ENCODE measurements around the gene MX2. TPM values are rescaled to one million over a fixed set of nuclear protein-coding genes. Genes with fewer than 3 reads are reported as not detected.

Gene MX2
- total RNA-seq, 2 experiments from 2014 or later, result 3.5 to 10.4 TPM

DNA sequence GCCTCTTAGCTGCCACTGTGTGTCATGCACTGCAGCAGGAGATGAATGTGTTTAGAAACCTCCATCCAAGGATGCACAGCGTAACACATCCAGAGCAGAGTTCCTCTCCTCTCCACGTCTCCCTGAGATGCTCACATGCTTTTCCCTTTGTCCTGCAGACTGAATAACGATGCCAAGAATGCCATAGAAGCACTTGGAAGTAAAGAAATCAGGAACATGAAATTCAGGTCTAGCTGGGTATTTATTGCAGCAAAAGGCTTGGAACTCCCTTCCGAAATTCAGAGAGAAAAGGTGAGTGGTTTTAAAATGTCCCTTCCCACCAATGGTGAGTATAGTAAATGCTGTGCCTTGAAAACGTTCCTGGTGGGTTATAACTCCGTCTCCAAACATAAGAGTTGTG lies 13.4 kb upstream of the MX2 start:
- H3K79me2 ChIP-seq (ENCODE audit: insufficient read depth, low read depth, low read length), result no peaks in the 10 kb centered on the region
- no peak overlapping the region for H3K27ac ChIP-seq (ENCODE audit: low read depth, low read length, poor library complexity, severe bottlenecking)
- ChIA-PET POLR2A (interaction anchor here (0.7 kb wide), 1 partner anchor 21 kb away, joined by 3 read pairs; no protein-coding TSS in a partner anchor), CTCF (ENCODE audit: unreplicated experiment) (no interaction called here)
- no peak overlapping the region for H2AFZ ChIP-seq (ENCODE audit: low read length)
- H3K9me2 ChIP-seq (ENCODE audit: insufficient read depth, low read length), result peaks cover 5% of the 10 kb centered on the region; the same call in 1 of the 2 replicates
- DNase-seq (ENCODE audit: low spot score), result no peak
- H3K4me1 ChIP-seq (ENCODE audit: insufficient read depth, low read length, poor library complexity, severe bottlenecking), result no peaks in the 10 kb centered on the region
- H3K4me3 ChIP-seq (ENCODE audit: low read depth, low read length, poor library complexity, severe bottlenecking), result no peak overlapping the region
- BruUV-seq (replicated peaks), result no TSS peak
- TF ChIP-seq, protein P1, sequence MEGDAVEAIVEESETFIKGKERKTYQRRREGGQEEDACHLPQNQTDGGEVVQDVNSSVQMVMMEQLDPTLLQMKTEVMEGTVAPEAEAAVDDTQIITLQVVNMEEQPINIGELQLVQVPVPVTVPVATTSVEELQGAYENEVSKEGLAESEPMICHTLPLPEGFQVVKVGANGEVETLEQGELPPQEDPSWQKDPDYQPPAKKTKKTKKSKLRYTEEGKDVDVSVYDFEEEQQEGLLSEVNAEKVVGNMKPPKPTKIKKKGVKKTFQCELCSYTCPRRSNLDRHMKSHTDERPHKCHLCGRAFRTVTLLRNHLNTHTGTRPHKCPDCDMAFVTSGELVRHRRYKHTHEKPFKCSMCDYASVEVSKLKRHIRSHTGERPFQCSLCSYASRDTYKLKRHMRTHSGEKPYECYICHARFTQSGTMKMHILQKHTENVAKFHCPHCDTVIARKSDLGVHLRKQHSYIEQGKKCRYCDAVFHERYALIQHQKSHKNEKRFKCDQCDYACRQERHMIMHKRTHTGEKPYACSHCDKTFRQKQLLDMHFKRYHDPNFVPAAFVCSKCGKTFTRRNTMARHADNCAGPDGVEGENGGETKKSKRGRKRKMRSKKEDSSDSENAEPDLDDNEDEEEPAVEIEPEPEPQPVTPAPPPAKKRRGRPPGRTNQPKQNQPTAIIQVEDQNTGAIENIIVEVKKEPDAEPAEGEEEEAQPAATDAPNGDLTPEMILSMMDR (conservative IDR thresholded peaks at IDR 0.05; ENCODE audit: low read length), result no peak
- no peak for TF ChIP-seq EZH2phosphoT487 (IDR thresholded peaks at IDR 0.05; ENCODE audit: borderline replicate concordance, low read depth, low read length)
- no peaks in the 10 kb centered on the region for H3K36me3 ChIP-seq (ENCODE audit: insufficient read depth, low read length)
- H3K4me2 ChIP-seq (ENCODE audit: low read length), result no peak overlapping the region
- intact Hi-C loops (cut with micrococcal nuclease; ENCODE audit: unreplicated experiment), result no loop called here
- no peaks in the 10 kb centered on the region for H4K20me1 ChIP-seq (ENCODE audit: insufficient read depth, low read length)
- H3K9me3 ChIP-seq (ENCODE audit: low read length), result no peaks in the 10 kb centered on the region

DNA sequence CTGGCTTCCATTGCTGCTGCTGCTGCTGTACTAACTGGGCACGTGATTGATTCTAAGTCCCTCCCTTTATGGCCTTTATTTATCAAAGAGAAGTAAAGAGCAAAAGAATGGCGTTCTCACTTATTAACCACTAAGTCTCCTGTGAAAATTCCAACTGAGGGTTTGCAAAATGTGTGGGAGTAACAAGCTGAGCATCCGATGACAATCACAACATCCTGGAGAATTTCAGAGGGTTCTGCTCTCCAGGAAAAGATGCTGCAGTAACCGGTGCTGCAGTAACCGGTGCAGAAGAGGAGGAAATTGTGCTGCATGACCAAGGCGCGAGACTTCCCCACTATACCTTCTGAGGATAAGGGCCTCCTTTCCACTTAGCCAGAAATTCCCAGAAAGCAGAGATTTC lies 12.7 kb upstream of the MX2 start:
- Histone ChIP-seq H3K79me2 (ENCODE audit: insufficient read depth, low read depth, low read length) (no peaks in the 10 kb centered on the region), H3K9me2 (ENCODE audit: insufficient read depth, low read length) (peaks cover 5% of the 10 kb centered on the region; the same call in 1 of the 2 replicates), H4K20me1 (ENCODE audit: insufficient read depth, low read length) (no peaks in the 10 kb centered on the region), H3K4me3 (ENCODE audit: low read depth, low read length, poor library complexity, severe bottlenecking) (no peak overlapping the region), H3K27ac (ENCODE audit: low read depth, low read length, poor library complexity, severe bottlenecking) (no peak overlapping the region), H3K4me1 (ENCODE audit: insufficient read depth, low read length, poor library complexity, severe bottlenecking) (no peaks in the 10 kb centered on the region), H2AFZ (ENCODE audit: low read length) (no peak overlapping the region), H3K4me2 (ENCODE audit: low read length) (no peak overlapping the region), H3K36me3 (ENCODE audit: insufficient read depth, low read length) (no peaks in the 10 kb centered on the region), H3K9me3 (ENCODE audit: low read length) (no peaks in the 10 kb centered on the region)
- no TSS peak for BruUV-seq (replicated peaks)
- TF ChIP-seq, protein P1 (conservative IDR thresholded peaks at IDR 0.05; ENCODE audit: low read length), result no peak
- no peak for TF ChIP-seq EZH2phosphoT487 (IDR thresholded peaks at IDR 0.05; ENCODE audit: borderline replicate concordance, low read depth, low read length)
- intact Hi-C loops (cut with micrococcal nuclease; ENCODE audit: unreplicated experiment), result no loop called here
- no peak for DNase-seq (ENCODE audit: low spot score)
- ChIA-PET POLR2A (no interaction called here), CTCF (ENCODE audit: unreplicated experiment) (no interaction called here)

DNA sequence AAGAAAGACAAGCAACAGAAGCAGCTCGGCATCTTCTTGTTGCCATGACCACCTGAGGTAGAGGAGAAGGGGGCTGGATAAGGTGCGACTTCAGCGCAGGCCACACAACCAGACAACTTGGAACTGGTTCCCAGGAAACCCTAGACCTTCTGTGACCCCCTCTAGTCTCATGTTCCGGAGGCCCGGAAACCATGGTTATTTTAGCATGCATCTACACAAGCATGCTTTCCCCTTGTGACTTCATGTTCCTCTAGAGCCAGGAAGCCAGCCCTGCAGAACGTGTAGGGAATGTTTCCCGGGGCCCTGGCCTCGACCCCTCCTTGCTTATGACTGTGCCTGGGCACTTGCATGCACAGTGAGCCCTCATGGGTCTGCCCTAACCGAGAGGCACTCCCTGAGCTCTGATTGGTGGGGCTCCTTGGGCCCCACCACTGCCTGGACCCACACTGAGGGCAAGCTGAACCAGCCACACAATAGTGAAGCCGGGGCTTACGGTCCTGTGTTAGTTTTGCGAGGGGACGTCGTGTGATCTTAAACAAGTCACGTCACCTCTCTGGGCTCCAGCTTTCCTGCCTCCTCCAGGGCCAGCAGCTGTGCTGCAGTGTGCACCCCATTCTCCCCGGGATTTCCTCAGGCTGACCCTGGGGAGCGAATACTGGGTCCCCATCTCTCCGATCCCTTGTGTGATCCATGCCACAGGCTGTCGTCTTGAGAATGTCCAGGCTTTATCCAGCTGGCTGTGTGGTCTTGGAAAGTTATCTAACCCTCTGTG lies 12.0 kb upstream of the MX2 start:
- H3K4me1 ChIP-seq (ENCODE audit: insufficient read depth, low read length, poor library complexity, severe bottlenecking), result no peaks in the 10 kb centered on the region
- H3K9me2 ChIP-seq (ENCODE audit: insufficient read depth, low read length), result peaks cover 5% of the 10 kb centered on the region; the same call in 1 of the 2 replicates
- H3K79me2 ChIP-seq (ENCODE audit: insufficient read depth, low read depth, low read length), result no peaks in the 10 kb centered on the region
- CTCF ChIA-PET (ENCODE audit: unreplicated experiment), result no interaction called here
- no peak overlapping the region for H3K27ac ChIP-seq (ENCODE audit: low read depth, low read length, poor library complexity, severe bottlenecking)
- DNase-seq (ENCODE audit: low spot score), result no peak
- H4K20me1 ChIP-seq (ENCODE audit: insufficient read depth, low read length), result no peaks in the 10 kb centered on the region
- no peaks in the 10 kb centered on the region for H3K9me3 ChIP-seq (ENCODE audit: low read length)
- intact Hi-C loops (cut with micrococcal nuclease; ENCODE audit: unreplicated experiment), result no loop called here
- POLR2A ChIA-PET, result no interaction called here
- no peak for TF ChIP-seq EZH2phosphoT487 (IDR thresholded peaks at IDR 0.05; ENCODE audit: borderline replicate concordance, low read depth, low read length)
- TF ChIP-seq, protein P1 (conservative IDR thresholded peaks at IDR 0.05; ENCODE audit: low read length), result no peak
- no TSS peak for BruUV-seq (replicated peaks)
- H3K4me3 ChIP-seq (ENCODE audit: low read depth, low read length, poor library complexity, severe bottlenecking), result no peak overlapping the region
- H3K36me3 ChIP-seq (ENCODE audit: insufficient read depth, low read length), result no peaks in the 10 kb centered on the region
- H2AFZ ChIP-seq (ENCODE audit: low read length), result no peak overlapping the region
- H3K4me2 ChIP-seq (ENCODE audit: low read length), result no peak overlapping the region
